Measurements from ENCODE around the gene SLC33A1. TPM values are rescaled to one million over a fixed set of nuclear protein-coding genes. Genes with fewer than 3 reads are reported as not detected.
"Not testable (repeated sequence)": the region's sequence is repeated elsewhere in the genome, so short reads cannot be mapped to it uniquely, and the experiment has no call there.

SLC33A1 gene
- total RNA-seq = 30.3 TPM

DNA sequence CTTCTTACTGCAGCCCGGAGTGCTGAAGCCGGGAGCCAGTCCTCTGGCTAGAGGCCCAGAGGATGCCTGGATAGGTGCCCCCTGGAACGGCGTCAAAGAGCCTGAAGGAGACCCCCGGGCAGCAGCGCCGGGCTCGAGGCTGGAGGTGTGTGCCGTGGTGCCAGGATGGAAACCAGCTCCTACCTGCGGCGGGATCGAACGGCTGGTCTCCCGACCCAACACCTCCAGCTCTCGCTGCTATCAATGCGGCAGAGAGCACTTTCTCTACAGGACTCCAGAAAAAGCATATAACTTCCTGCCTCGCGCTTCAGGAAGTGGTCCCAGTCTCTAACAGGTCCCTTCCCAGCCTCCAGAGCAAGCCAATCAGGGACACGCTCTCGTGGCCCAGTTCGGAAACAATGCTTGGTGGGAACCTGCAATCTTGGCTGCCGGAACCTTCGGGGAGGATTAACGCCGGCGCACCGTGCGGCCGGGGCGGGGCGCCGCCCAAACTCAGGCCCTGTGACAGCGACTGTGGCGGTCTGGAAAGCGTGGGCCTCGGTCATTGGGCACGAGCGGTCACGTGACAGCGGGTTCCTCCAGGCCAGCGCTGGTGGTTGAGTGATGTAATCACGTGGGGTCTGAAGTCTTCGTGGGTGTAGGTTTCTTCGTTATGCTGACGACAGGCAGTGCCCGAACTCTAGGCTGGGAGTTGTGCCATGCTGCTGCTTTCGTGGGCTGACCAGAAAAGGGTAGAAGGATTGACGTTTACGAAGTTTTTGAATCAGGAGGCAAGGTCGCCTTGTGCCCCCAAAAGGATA, at the start of gene SLC33A1:
Gene SLC33A1, minus strand, starts transcription at position 287 of the 800 bp plus-strand sequence. CDS start 430 bp downstream, outside the sequence.
- Histone ChIP-seq H3K9me3 (ENCODE audit: low read depth, low read length) (no peaks in the 10 kb centered on the region), H3K4me3 (ENCODE audit: low read length) (peak within 1 kb of the TSS; percentile 91), H3K27me3 (ENCODE audit: insufficient read depth, low read length) (no peaks in the 10 kb centered on the region), H3K4me1 (ENCODE audit: insufficient read depth, low read length) (peaks cover 52% of the 10 kb centered on the region)

DNA sequence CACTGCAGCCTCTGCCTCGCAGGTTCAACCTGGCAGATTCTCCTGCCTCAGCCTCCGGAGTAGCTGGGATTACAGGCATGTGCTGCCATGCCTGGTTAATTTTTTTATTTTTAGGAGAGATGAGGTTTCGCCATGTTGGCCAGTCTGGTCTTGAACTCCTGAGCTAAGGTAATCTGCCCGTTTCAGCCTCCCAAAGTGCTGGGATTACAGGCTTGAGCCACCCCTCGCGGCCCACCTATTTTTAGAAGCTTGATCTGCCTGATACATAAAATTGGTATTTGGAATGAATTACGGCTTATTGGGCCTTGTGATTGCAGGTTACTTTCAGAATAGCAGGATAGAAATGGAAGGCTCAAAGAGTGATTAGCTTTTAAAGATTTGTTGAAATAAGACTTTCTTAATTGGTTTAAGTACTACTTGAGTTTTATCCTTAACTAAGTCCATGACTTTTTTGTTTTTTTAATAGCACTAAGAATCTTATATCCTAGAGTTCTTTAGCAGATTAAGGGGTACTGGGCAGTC, 41.2 kb upstream of the SLC33A1 start:
- Histone ChIP-seq H3K27me3 (ENCODE audit: insufficient read depth, low read length) (no peaks in the 10 kb centered on the region), H3K4me1 (ENCODE audit: insufficient read depth, low read length) (no peaks in the 10 kb centered on the region), H3K9me3 (ENCODE audit: low read depth, low read length) (no peaks in the 10 kb centered on the region), H3K4me3 (ENCODE audit: low read length) (no peak overlapping the region)

DNA sequence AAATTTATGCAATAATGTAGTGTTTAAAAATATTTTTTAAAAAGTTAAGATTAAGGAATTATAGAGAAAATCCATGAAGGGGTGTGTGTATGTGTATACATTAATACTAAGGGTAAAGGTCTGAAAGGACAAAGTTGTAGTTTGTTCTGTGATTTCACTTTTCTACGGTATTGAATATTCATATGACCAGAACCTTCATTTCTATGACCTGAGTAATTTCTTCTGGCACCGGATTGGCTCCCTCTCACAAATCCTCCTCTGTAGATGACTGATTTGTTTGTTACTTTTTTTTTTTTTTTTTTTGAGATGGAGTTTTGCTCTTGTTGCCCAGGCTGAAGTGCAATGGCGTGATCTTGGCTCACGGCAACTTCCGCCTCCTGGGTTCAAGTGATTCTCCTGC, 37.1 kb upstream of the SLC33A1 start:
- peaks cover 11% of the 10 kb centered on the region for H3K4me1 ChIP-seq (ENCODE audit: insufficient read depth, low read length)
- no peak overlapping the region for H3K4me3 ChIP-seq (ENCODE audit: low read length)
- no peaks in the 10 kb centered on the region for H3K27me3 ChIP-seq (ENCODE audit: insufficient read depth, low read length)
- H3K9me3 ChIP-seq (ENCODE audit: low read depth, low read length) = no peaks in the 10 kb centered on the region

DNA sequence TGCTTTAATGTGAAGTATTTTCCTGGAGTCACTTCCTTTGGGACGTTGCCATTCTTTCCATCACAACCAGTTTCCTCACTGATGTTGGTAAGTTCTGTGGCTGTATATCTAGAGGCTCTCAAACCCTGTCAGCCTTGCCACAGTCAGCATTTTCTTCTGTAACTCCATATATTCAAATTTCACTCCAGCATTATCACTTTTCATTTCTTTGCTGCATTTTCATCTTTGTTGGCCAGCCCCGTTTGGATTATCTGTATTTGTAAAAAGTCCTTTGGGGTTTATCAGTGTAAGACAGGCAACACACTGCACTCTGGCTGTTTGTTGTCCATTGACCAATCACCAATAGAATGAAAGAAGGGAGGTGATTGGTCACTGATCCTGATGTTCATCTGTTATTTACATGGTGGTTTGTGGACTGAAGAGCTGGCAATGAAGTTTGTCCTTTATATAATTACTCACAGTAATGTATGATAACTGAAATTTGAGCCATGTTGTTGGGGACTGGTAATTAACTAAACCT, 36.5 kb upstream of the SLC33A1 start:
- no peak overlapping the region for H3K4me3 ChIP-seq (ENCODE audit: low read length)
- H3K9me3 ChIP-seq (ENCODE audit: low read depth, low read length) = no peaks in the 10 kb centered on the region
- no peaks in the 10 kb centered on the region for H3K27me3 ChIP-seq (ENCODE audit: insufficient read depth, low read length)
- peaks cover 11% of the 10 kb centered on the region for H3K4me1 ChIP-seq (ENCODE audit: insufficient read depth, low read length)

DNA sequence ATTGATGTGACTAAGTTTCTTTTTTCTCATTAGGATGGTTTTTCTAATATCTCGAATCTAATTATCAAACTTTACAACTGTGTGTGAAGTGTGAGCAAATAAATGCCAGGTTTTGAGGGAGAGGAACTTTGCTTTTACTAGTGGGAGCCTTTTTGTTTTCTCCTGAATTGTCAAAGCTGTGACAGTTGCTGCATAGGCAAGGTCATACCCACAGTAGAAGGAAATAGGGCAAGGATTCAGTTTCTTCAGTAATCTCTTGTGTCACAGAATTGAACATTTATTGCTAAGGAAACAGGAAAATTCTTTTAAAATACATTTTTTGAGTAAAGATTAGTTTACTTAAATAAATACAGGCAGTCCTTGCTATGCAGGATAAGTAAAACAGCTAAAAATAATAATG, 35.7 kb upstream of the SLC33A1 start:
- Histone ChIP-seq H3K4me1 (ENCODE audit: insufficient read depth, low read length) (peaks cover 11% of the 10 kb centered on the region), H3K27me3 (ENCODE audit: insufficient read depth, low read length) (no peaks in the 10 kb centered on the region), H3K4me3 (ENCODE audit: low read length) (no peak overlapping the region), H3K9me3 (ENCODE audit: low read depth, low read length) (no peaks in the 10 kb centered on the region)

DNA sequence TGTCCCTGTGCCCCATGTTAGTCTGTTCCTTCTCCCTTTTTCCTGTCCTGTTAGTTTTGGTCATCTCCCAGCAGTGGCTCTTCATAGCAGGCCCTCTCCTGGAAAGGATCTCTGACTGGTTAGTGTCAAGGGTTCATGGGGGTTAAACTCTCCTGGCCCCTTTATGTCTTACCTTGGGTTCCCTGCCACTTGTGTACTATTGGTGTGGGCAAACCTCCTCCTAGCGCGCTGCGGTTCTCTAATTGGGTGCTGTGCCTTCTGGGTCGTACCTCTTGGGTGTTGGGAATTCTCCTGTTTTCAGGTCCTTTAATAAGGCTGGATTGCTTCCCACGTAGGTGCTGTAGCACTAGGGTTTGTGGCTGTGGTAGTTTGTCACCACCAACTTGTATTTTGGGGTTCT, 35.0 kb upstream of the SLC33A1 start:
- no peak overlapping the region for H3K4me3 ChIP-seq (ENCODE audit: low read length)
- H3K4me1 ChIP-seq (ENCODE audit: insufficient read depth, low read length) = peaks cover 11% of the 10 kb centered on the region
- no peaks in the 10 kb centered on the region for H3K27me3 ChIP-seq (ENCODE audit: insufficient read depth, low read length)
- no peaks in the 10 kb centered on the region for H3K9me3 ChIP-seq (ENCODE audit: low read depth, low read length)

DNA sequence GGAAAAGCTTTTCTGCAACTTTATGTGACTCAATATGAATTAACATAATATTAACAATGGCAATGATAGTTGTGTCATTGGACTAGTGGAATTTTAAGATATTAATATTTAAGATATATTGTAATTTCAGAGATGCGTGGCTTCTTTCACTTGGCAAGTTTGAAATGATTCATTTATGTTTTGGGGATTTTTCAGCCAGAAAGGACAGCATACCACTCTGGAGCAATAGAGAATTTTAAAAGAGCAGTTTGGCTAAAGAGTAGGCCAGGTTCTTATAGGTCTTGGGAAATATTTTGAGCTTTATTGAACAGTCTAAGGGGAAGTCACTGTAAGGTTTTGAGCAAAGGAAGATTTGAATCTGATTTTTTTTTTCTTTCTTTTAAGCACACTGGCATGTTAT, 32.7 kb upstream of the SLC33A1 start:
- Histone ChIP-seq H3K4me1 (ENCODE audit: insufficient read depth, low read length) (peaks cover 11% of the 10 kb centered on the region), H3K4me3 (ENCODE audit: low read length) (no peak overlapping the region)

DNA sequence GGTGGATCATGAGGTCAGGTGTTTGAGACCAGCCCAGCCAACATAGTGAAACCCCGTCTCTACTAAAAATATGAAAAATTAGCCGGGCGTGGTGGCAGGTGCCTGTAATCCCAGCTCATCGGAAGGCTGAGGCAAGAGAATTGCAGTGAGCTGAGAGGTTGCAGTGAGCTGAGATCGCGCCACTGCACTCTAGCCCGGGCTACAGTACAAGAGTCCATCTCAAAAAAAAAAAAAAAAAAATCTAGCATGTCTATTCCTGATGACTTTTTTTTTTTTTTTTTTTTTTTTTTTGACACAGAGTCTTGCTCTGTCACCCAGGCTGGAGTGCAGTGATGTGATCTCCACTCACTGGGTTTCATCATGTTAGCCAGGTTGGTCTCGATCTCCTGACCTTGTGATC, 32.1 kb upstream of the SLC33A1 start:
- not testable (repeated sequence) for H3K9me3 ChIP-seq (ENCODE audit: low read depth, low read length); H3K4me3 ChIP-seq (ENCODE audit: low read length); H3K27me3 ChIP-seq (ENCODE audit: insufficient read depth, low read length)
- H3K4me1 ChIP-seq (ENCODE audit: insufficient read depth, low read length) = peaks cover 16% of the 10 kb centered on the region

More for the DNA sequence above, 32.7 kb upstream of the SLC33A1 start:
- Histone ChIP-seq H3K9me3 (ENCODE audit: low read depth, low read length) (no peaks in the 10 kb centered on the region), H3K27me3 (ENCODE audit: insufficient read depth, low read length) (no peaks in the 10 kb centered on the region)

DNA sequence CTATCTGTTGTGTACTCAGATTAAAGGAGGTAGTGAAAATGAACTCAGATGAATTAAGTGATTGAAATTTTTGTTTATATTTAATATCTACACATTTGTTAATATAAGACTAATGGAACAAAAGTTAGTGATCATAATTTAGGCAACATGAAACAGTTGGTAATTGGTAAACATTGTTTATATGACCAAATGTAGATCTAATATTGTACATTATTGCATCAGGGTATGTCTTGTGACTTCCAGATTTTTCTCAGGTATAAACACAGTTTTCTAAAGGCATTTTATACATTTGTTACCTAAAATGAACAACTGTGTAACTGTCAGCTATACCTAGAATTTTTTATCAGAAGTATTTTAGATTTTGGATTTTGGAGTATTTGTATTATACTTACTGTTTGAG, 31.1 kb upstream of the SLC33A1 start:
- no peaks in the 10 kb centered on the region for H3K27me3 ChIP-seq (ENCODE audit: insufficient read depth, low read length)
- no peak overlapping the region for H3K4me3 ChIP-seq (ENCODE audit: low read length)
- H3K9me3 ChIP-seq (ENCODE audit: low read depth, low read length) = no peaks in the 10 kb centered on the region
- H3K4me1 ChIP-seq (ENCODE audit: insufficient read depth, low read length) = peaks cover 16% of the 10 kb centered on the region

DNA sequence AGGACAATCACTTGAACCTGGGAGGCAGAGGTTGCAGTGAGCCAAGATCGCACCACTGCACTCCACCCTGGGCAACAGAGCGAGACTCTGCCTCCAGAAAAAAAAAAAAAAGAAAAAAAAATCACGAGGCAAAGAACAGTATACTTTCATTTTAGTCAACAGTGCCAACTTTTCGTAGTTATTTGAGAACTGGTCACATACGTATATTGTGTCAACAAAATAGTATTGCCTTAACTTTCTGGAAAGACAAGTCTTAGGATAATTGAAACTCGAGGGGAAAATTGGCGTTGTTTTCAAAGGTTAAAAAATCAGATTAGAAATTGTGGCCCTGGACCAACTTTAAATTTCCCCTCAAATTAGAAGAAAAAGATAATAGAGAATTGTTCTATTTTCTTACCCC, 30.1 kb upstream of the SLC33A1 start:
- H3K9me3 ChIP-seq (ENCODE audit: low read depth, low read length) = no peaks in the 10 kb centered on the region
- peaks cover 14% of the 10 kb centered on the region for H3K4me1 ChIP-seq (ENCODE audit: insufficient read depth, low read length)
- no peaks in the 10 kb centered on the region for H3K27me3 ChIP-seq (ENCODE audit: insufficient read depth, low read length)
- H3K4me3 ChIP-seq (ENCODE audit: low read length) = no peak overlapping the region

DNA sequence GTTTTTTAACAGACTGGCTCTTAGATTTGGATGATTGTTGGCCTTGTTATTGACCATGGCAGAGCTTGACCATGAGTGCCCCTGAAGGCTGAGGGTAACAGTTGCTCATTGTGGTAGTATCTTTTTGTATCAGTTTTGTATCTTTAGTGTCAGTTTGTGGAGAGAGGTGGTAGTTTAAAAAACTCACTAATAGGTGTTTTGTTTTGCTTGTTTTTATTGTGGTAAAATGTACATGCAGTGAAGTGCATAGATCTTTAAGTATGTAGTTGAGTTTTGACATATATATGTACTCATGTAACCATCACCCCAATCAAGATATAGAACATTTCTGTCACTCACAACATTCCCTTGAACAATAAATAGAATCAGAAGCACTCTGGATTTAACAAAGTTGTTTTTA, 26.1 kb upstream of the SLC33A1 start:
- no peak overlapping the region for H3K4me3 ChIP-seq (ENCODE audit: low read length)
- H3K27me3 ChIP-seq (ENCODE audit: insufficient read depth, low read length) = no peaks in the 10 kb centered on the region
- no peaks in the 10 kb centered on the region for H3K9me3 ChIP-seq (ENCODE audit: low read depth, low read length)
- peaks cover 5% of the 10 kb centered on the region for H3K4me1 ChIP-seq (ENCODE audit: insufficient read depth, low read length)

DNA sequence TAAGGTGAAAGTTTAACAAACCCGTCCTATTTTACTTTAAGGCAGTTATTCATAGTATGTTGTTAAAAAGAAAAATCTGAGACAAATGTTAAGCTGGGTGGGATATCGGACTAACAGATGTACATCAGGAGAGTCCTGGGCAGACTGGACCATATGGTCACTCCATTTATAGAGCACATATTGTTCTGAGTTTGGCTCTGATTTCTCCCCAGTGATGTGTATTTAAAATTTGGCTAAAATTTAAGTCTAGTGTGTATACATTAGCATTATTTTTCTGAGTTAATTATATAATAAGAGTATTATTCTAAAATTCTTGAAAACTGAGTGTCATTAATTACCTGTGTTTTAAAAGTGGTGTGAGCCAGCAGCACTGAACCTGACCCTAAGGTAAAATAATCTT, 22.3 kb upstream of the SLC33A1 start:
- Histone ChIP-seq H3K4me3 (ENCODE audit: low read length) (no peak overlapping the region), H3K9me3 (ENCODE audit: low read depth, low read length) (no peaks in the 10 kb centered on the region), H3K27me3 (ENCODE audit: insufficient read depth, low read length) (no peaks in the 10 kb centered on the region), H3K4me1 (ENCODE audit: insufficient read depth, low read length) (peaks cover 20% of the 10 kb centered on the region)

DNA sequence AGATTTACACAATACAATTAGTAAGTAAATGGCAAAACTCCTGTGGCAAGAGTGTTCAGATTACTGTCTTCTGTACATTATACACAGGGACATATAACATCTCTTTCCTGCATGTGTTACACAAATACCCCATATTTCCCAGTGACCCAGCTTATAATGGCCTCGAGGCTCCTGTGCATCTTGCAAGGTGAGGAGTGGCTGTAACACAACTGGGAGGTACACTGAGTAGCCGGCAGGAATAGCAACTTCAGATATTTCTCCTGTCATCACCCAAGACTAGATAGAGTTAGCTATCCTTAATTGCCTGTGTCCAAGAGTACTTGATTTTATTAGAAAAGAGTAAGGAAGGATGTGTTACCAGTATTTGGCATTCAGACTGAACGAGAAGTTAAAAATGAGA, 21.8 kb upstream of the SLC33A1 start:
- Histone ChIP-seq H3K27me3 (ENCODE audit: insufficient read depth, low read length) (no peaks in the 10 kb centered on the region), H3K4me3 (ENCODE audit: low read length) (no peak overlapping the region), H3K9me3 (ENCODE audit: low read depth, low read length) (no peaks in the 10 kb centered on the region), H3K4me1 (ENCODE audit: insufficient read depth, low read length) (peaks cover 20% of the 10 kb centered on the region)

DNA sequence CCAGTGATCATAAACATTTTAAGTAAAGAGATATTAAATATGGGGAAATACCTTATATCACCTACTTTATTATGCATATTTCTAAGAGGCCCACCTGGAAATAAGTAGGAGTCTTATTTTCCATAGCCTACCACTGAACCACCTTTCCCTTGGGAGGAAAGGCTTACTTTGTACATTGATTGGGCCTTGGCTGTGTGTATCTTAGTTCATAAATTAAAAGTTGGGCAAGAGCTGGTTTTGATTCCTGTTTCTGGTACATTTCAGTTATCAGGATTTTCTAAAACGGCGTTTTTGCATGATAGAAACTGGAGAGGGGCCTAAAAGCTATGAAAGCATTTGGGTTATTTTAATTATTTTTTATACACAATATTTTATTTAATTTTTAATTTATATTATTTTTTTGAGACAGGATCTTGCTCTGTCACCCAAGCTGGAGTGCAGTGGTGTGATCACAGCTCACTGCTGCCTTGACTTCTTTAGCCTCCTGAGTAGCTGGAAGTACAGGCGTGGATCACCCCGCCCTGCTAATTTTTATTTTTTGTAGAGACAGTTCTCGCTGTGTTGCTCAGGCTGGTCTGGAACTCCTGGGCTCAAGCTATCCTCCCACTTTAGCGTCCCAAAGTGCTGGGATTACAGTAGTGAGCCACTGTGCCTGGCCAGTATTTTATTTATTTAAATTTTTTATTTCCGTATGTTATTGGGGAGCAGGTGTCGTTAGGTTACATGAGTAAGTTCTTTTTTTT, 18.8 kb upstream of the SLC33A1 start:
- H3K27me3 ChIP-seq (ENCODE audit: insufficient read depth, low read length) = no peaks in the 10 kb centered on the region
- H3K4me1 ChIP-seq (ENCODE audit: insufficient read depth, low read length) = peaks cover 24% of the 10 kb centered on the region
- H3K4me3 ChIP-seq (ENCODE audit: low read length) = no peak overlapping the region
- no peaks in the 10 kb centered on the region for H3K9me3 ChIP-seq (ENCODE audit: low read depth, low read length)

DNA sequence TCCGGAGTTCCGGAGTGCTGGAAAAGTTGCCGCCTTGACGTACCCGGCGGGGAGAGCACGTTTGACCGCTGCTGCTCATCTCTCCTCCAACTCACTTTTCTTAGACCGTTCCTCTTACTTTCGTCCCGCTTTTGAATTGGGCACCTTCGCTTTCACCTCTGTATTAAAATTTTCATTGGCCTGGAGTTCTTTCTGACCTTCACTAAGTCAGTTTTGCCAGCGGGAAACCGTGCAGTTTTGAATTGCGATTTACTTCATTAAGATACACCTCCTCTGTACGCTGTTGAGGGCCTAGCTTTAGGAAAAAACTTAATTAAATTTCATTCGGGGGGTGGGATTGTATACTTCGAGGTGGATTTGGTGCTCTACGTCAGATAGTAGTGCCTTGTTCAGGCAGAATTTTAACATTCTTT, 17.5 kb upstream of the SLC33A1 start:
- H3K9me3 ChIP-seq (ENCODE audit: low read depth, low read length) = no peaks in the 10 kb centered on the region
- no peaks in the 10 kb centered on the region for H3K27me3 ChIP-seq (ENCODE audit: insufficient read depth, low read length)
- H3K4me3 ChIP-seq (ENCODE audit: low read length) = peak overlapping the region; percentile 87

More for the DNA sequence above, 17.5 kb upstream of the SLC33A1 start:
- peaks cover 24% of the 10 kb centered on the region for H3K4me1 ChIP-seq (ENCODE audit: insufficient read depth, low read length)

Measured in mononuclear cell (primary cell).